Measurements from ENCODE around the gene CGA.

DNA sequence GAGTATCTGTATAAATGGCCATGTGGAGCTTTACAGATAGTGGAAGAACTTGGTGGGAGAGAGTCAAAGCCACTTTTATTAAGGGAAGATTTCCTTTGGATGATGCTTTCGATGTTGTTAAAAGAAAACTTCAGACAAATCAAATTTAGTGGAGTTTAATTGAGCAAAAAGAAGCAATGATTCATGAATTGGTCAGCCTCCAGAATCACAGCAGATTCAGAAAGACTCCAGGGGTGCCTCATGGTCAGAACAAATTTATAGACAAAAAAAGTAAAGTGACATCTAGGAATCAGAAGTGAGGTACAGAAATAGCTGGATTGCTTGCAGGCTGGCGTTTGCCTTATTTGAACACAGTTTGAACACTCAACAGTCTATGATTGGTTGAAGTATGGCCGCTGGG is 5.3 kb upstream of the CGA start:
- TF ChIP-seq, protein P1, sequence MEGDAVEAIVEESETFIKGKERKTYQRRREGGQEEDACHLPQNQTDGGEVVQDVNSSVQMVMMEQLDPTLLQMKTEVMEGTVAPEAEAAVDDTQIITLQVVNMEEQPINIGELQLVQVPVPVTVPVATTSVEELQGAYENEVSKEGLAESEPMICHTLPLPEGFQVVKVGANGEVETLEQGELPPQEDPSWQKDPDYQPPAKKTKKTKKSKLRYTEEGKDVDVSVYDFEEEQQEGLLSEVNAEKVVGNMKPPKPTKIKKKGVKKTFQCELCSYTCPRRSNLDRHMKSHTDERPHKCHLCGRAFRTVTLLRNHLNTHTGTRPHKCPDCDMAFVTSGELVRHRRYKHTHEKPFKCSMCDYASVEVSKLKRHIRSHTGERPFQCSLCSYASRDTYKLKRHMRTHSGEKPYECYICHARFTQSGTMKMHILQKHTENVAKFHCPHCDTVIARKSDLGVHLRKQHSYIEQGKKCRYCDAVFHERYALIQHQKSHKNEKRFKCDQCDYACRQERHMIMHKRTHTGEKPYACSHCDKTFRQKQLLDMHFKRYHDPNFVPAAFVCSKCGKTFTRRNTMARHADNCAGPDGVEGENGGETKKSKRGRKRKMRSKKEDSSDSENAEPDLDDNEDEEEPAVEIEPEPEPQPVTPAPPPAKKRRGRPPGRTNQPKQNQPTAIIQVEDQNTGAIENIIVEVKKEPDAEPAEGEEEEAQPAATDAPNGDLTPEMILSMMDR (IDR thresholded peaks at IDR 0.05), result no peak
- TF ChIP-seq POLR2AphosphoS5 (IDR thresholded peaks at IDR 0.05; ENCODE audit: insufficient read depth in 1 of 2, low read depth in 1 of 2) (no peak), POLR2A (IDR thresholded peaks at IDR 0.05) (no peak)
